ENCODE measurements around the gene ATP5PO.

Gene ATP5PO, protein sequence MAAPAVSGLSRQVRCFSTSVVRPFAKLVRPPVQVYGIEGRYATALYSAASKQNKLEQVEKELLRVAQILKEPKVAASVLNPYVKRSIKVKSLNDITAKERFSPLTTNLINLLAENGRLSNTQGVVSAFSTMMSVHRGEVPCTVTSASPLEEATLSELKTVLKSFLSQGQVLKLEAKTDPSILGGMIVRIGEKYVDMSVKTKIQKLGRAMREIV

DNA sequence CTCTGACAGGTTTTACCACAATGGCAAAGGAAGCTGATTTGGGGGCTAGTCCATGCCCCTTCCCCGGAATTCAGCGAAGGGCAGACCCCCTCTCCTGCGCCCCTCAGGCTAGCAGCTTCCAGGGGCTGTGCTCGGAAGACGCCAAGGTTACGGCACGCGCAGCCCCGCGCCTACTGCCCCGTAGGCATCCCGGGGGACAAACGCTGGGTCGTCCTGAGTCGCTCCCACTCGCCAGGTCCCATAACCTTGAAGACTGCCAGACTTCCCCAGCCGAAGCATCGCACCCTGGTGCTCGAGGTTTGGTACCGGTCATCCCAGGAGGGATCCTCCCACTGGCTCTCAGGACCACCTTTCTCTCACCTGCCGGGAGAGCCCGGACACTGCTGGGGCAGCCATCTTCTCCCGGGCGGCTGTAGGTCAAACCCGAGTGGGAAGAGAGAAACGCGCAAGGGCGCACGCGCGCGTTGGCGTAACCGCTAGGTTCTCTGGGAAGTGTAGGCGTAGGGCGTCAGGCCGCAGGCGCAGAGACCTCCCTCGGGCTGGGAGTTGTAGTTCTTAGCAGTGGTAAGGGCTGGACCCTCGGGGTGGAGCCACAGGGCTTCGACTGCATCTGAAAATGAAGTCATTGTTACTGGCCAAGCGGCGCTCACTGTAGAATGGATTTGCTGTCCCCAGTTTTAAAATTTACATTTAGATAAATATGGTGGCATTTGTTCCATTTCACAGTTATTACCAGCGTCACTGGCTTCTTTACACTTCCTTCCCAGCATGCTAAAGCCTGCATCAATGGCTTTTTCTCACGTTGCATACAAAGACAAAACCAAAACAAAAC is at the start of gene ATP5PO:
Gene ATP5PO, minus strand, starts transcription at position 437 of the 832 bp plus-strand sequence. Its CDS starts 41 bp downstream, at position 396.
- peak within 1 kb of the TSS; percentile 100 for H3K4me3 ChIP-seq (ENCODE audit: low read depth, low read length)
- TF ChIP-seq, protein P1, sequence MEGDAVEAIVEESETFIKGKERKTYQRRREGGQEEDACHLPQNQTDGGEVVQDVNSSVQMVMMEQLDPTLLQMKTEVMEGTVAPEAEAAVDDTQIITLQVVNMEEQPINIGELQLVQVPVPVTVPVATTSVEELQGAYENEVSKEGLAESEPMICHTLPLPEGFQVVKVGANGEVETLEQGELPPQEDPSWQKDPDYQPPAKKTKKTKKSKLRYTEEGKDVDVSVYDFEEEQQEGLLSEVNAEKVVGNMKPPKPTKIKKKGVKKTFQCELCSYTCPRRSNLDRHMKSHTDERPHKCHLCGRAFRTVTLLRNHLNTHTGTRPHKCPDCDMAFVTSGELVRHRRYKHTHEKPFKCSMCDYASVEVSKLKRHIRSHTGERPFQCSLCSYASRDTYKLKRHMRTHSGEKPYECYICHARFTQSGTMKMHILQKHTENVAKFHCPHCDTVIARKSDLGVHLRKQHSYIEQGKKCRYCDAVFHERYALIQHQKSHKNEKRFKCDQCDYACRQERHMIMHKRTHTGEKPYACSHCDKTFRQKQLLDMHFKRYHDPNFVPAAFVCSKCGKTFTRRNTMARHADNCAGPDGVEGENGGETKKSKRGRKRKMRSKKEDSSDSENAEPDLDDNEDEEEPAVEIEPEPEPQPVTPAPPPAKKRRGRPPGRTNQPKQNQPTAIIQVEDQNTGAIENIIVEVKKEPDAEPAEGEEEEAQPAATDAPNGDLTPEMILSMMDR (IDR thresholded peaks at IDR 0.05; ENCODE audit: low read depth, low read length), result no peak

DNA sequence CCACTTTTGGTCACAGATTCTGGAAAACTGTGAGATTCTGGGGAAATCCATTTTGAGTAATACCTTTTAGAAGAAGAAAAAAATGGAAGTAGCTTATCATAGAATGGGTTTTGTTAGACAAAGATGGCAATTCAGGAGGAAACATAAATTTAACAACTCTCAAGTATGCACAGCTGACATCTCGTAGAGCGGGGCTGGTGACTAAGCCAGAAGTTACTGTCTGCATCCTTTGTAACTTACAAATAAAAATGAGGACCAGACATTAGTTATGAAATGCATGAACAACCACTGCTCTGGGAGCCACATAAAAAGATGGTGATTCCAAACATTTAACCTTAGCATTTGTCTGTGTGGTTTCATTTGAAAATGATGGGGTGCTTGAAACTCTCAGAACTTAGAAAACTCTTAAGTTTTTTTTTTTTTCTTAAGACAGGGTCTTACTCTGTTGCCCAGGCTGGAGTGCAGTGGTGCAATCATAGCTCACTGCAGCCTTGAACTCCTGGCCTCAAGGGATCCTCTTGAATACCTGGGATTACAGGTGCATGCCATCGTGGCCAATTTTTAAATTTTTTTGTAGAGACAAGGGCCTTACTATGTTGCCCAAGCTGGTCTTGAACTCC is 49.2 kb upstream of the ATP5PO start:
- no peak overlapping the region for H3K4me3 ChIP-seq (ENCODE audit: low read depth, low read length)
- TF ChIP-seq, protein P1 (IDR thresholded peaks at IDR 0.05; ENCODE audit: low read depth, low read length), result no peak

DNA sequence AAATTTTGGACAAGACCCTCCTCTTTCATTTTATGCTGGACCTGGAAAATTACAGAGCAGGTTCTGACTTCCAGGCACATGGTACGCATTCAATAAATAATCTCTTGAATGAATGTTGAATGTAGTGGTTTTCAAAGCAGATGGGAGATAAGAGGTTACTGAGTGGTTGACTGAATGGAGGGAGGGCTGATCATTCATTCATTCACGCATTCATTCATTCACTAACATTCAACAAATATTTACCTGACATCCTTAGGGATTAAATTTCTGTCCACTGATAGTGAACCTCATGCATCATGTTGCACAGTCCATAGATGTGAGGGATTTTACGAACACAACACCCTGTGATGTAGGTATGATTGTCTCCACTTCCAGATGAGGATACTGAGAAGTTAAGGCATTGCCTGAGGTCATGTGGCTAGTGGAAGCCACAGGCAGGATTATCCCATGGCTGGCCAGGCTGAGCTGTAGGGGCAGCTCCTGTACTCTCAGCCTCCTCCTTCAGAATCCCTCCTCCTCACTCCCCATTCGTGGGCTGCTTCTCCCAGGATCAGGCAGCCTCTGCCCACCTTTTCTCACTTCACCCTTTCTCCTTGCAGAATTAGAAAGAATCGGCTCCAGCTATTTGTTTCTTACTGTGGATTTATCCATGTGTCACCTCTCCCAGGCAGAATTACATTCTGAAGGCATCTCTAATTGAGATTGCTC is 48.4 kb upstream of the ATP5PO start:
- TF ChIP-seq, protein P1 (IDR thresholded peaks at IDR 0.05; ENCODE audit: low read depth, low read length), result no peak
- no peak overlapping the region for H3K4me3 ChIP-seq (ENCODE audit: low read depth, low read length)

DNA sequence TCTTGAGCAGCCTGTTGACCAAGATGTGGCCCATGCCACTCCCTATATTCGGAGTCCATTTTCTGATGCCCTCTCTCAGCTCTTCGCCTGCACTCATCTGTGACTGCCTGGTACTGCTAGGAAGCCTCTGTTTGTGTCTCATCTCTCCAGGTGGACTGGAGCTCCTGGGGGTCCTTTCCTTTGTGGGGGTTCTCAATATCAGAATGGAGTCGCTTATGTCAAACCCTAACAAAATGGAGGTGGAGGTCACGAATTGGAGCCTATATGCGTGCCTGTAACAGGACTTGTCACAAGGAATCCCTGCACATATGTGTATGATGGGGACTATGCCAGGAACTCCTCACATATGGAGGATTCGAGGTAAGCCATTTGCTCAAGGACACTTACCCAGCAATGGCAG is 46.7 kb upstream of the ATP5PO start:
- TF ChIP-seq, protein P1 (IDR thresholded peaks at IDR 0.05; ENCODE audit: low read depth, low read length), result no peak
- no peak overlapping the region for H3K4me3 ChIP-seq (ENCODE audit: low read depth, low read length)

DNA sequence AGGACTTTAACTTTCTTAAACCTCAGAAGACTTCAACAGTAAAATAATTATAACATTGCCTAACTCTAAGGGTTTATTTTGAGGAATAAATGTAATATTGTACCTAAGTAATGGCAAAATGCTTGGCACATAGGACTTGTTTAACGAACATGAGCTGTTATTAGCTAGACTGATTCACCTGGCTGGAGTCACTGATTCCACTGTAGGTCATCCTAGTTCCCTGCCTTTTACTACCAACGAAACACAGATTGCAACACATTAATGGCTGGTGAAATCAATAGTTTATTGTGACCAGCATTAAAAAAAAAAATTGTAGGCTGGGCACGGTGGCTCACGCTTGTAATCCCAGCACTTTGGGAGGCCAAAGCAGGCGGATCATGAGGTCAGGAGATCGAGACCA is 45.5 kb upstream of the ATP5PO start:
- TF ChIP-seq, protein P1 (IDR thresholded peaks at IDR 0.05; ENCODE audit: low read depth, low read length), result no peak
- H3K4me3 ChIP-seq (ENCODE audit: low read depth, low read length), result no peak overlapping the region

DNA sequence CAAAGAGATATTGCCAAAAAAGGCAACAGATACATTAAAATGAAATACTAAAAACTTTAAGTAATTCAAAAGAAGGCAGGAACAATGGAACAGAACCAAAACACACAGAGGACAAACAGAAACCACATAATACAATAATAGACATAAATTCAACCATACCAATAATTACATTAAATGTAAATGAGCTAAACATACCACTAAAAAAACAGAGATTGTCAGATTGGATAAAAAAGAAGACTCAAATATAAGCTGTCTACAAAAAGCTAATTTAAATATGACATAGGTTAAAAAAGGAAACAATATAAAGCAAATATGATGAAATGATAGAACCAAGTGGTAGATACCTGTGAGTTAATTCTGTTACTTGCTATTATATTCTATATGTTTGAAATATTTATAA is 44.1 kb upstream of the ATP5PO start:
- H3K4me3 ChIP-seq (ENCODE audit: low read depth, low read length), result no peak overlapping the region
- TF ChIP-seq, protein P1 (IDR thresholded peaks at IDR 0.05; ENCODE audit: low read depth, low read length), result no peak

Data from WI38 (cell line).